PFSK-1 (cell line): Measurements from ENCODE around the gene STARD3.

Source experiments
- POLR2AphosphoS5 ChIP-seq: IDR thresholded peaks from 2 replicates; pipeline ENCODE4 v1.6.1; 2012; ENCODE audit warnings: low read depth, mild to moderate bottlenecking, control low read depth, low read length, moderate library complexity
- TF ChIP-seq, protein P1 (sequence below), 2 experiments: IDR thresholded peaks; 2 replicates each; pipeline versions ENCODE4 v1.6.1 to v1.8.0; 2011 to 2012; ENCODE audit warnings: low read depth in 2 of 2, low read length in 2 of 2, control low read depth in 1 of 2, inconsistent platforms in 1 of 2, mild to moderate bottlenecking in 1 of 2, moderate library complexity in 1 of 2; ENCODE audit not compliant: insufficient read depth in 1 of 2

DNA sequence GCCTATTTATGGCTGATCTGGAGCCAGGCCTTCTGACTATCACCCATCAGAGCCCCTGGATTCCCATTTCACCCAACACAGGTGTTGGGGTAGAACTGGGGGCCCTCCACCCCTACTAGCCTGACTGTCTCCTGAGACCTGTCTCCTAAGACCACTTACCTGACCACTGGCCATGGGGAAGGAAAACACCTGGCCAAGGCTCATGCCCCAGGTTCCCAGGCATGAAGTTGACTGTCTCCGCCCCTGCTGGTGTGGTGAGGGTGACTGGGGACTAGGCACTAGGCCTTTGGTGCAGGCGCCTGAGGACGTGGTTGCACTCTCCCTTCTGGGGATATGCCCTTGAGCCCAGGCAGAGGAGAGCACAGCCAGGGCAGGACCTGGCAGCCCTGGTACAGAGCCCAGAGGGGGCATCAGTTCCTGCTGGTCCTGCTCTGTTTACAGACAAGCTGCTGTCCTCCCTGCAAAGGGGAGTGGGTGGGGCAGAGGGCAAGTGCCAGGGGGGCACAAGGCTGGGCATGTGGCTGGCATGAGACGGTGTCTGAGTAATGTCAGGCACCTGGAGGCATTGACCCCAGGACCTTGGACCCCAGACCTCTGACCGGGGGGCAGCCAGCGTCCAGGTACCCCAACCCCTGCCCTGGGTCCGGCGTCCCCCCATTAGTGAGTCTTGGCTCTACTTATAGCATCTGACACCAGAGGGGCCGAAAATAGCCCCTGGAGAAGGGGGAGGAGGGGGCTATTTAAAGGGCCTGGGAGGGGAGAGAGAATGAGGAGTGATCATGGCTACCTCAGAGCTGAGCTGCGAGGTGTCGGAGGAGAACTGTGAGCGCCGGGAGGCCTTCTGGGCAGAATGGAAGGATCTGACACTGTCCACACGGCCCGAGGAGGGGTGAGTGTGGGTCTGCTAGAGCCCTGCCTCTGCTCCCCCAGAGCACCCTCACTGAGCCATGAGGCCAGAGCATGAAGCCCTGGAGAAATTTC lies 27.9 kb downstream of the STARD3 start, which contains the start of gene TCAP:
- TF ChIP-seq POLR2AphosphoS5: no peak
- TF ChIP-seq, protein P1, sequence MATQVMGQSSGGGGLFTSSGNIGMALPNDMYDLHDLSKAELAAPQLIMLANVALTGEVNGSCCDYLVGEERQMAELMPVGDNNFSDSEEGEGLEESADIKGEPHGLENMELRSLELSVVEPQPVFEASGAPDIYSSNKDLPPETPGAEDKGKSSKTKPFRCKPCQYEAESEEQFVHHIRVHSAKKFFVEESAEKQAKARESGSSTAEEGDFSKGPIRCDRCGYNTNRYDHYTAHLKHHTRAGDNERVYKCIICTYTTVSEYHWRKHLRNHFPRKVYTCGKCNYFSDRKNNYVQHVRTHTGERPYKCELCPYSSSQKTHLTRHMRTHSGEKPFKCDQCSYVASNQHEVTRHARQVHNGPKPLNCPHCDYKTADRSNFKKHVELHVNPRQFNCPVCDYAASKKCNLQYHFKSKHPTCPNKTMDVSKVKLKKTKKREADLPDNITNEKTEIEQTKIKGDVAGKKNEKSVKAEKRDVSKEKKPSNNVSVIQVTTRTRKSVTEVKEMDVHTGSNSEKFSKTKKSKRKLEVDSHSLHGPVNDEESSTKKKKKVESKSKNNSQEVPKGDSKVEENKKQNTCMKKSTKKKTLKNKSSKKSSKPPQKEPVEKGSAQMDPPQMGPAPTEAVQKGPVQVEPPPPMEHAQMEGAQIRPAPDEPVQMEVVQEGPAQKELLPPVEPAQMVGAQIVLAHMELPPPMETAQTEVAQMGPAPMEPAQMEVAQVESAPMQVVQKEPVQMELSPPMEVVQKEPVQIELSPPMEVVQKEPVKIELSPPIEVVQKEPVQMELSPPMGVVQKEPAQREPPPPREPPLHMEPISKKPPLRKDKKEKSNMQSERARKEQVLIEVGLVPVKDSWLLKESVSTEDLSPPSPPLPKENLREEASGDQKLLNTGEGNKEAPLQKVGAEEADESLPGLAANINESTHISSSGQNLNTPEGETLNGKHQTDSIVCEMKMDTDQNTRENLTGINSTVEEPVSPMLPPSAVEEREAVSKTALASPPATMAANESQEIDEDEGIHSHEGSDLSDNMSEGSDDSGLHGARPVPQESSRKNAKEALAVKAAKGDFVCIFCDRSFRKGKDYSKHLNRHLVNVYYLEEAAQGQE (IDR thresholded peaks at IDR 0.05; ENCODE audit: insufficient read depth in 1 of 2, low read depth in 2 of 2, low read length in 2 of 2): no peak
